ENCODE data around the gene SPRED2. TPM values are rescaled to one million over a fixed set of nuclear protein-coding genes. Genes with fewer than 3 reads are reported as not detected.

The SPRED2 gene
- total and polyA plus RNA-seq, 2 donors from 2014 or later, result 8.9 to 42.3 TPM

- no peak for TF ChIP-seq CTCF (IDR thresholded peaks at IDR 0.05; ENCODE audit: borderline replicate concordance, extremely low read depth, insufficient read depth)
- DNase-seq (no peak), FAIRE-seq (no peak)
- H3K4me3 ChIP-seq (ENCODE audit: low read length in 3 of 3), result no peak overlapping the region
- H3K27me3 ChIP-seq (ENCODE audit: control insufficient read depth, insufficient read depth, low read length), result no peaks in the 10 kb centered on the region
- H3K4me1 ChIP-seq (ENCODE audit: control insufficient read depth in 2 of 3, insufficient read depth in 2 of 3, low read depth in 1 of 3, low read length in 3 of 3), result peaks cover 0 to 2% (median 0%) of the 10 kb centered on the region in 3 donors
- no peaks in the 10 kb centered on the region for H3K9me3 ChIP-seq (ENCODE audit: control insufficient read depth in 2 of 3, insufficient read depth in 1 of 3, low read length in 3 of 3)
- intact Hi-C loops (cut with DNase I), result no loop called here
- H3K27ac ChIP-seq (ENCODE audit: low read depth in 2 of 2, low read length in 2 of 2), result no peak overlapping the region
- no peak overlapping the region for H3K9ac ChIP-seq (ENCODE audit: low read length in 3 of 3)
- H3K36me3 ChIP-seq (ENCODE audit: control insufficient read depth in 2 of 3, insufficient read depth in 3 of 3, low read length in 3 of 3), result peaks cover under 1 to 12% (median 10%) of the 10 kb centered on the region in 3 donors
These were observed 112.2 kb downstream of the SPRED2 start for GRCh38 chr2:65320042-65320725.

- H3K4me1 ChIP-seq (ENCODE audit: control insufficient read depth in 2 of 3, insufficient read depth in 2 of 3, low read depth in 1 of 3, low read length in 3 of 3), result peaks cover 0 to 2% (median 0%) of the 10 kb centered on the region in 3 donors
- H3K27ac ChIP-seq (ENCODE audit: low read depth in 2 of 2, low read length in 2 of 2), result no peak overlapping the region
- no peak for DNase-seq
- no peak for FAIRE-seq
- H3K27me3 ChIP-seq (ENCODE audit: control insufficient read depth, insufficient read depth, low read length), result no peaks in the 10 kb centered on the region
- H3K9ac ChIP-seq (ENCODE audit: low read length in 3 of 3), result no peak overlapping the region
- no peaks in the 10 kb centered on the region for H3K9me3 ChIP-seq (ENCODE audit: control insufficient read depth in 2 of 3, insufficient read depth in 1 of 3, low read length in 3 of 3)
- peaks cover 2 to 17% (median 14%) of the 10 kb centered on the region in 3 donors for H3K36me3 ChIP-seq (ENCODE audit: control insufficient read depth in 2 of 3, insufficient read depth in 3 of 3, low read length in 3 of 3)
- intact Hi-C loops (cut with DNase I), result no loop called here
- H3K4me3 ChIP-seq (ENCODE audit: low read length in 3 of 3), result no peak overlapping the region
- TF ChIP-seq CTCF (IDR thresholded peaks at IDR 0.05; ENCODE audit: borderline replicate concordance, extremely low read depth, insufficient read depth), result no peak
These were observed 112.7 kb downstream of the SPRED2 start for GRCh38 chr2:65319674-65320041.

- no peak for TF ChIP-seq CTCF (IDR thresholded peaks at IDR 0.05; ENCODE audit: borderline replicate concordance, extremely low read depth, insufficient read depth)
- intact Hi-C loops (cut with DNase I), result no loop called here
- H3K4me1 ChIP-seq (ENCODE audit: control insufficient read depth in 2 of 3, insufficient read depth in 2 of 3, low read depth in 1 of 3, low read length in 3 of 3), result peaks cover 0 to 2% (median 0%) of the 10 kb centered on the region in 3 donors
- H3K4me3 ChIP-seq (ENCODE audit: low read length in 3 of 3), result no peak overlapping the region
- no peaks in the 10 kb centered on the region for H3K27me3 ChIP-seq (ENCODE audit: control insufficient read depth, insufficient read depth, low read length)
- no peak overlapping the region for H3K27ac ChIP-seq (ENCODE audit: low read depth in 2 of 2, low read length in 2 of 2)
- peaks cover 2 to 22% (median 15%) of the 10 kb centered on the region in 3 donors for H3K36me3 ChIP-seq (ENCODE audit: control insufficient read depth in 2 of 3, insufficient read depth in 3 of 3, low read length in 3 of 3)
- FAIRE-seq (no peak), DNase-seq (no peak)
- no peaks in the 10 kb centered on the region for H3K9me3 ChIP-seq (ENCODE audit: control insufficient read depth in 2 of 3, insufficient read depth in 1 of 3, low read length in 3 of 3)
- no peak overlapping the region for H3K9ac ChIP-seq (ENCODE audit: low read length in 3 of 3)
These were observed 113.2 kb downstream of the SPRED2 start for GRCh38 chr2:65319072-65319673.
